Measurements from ENCODE around the gene IQCM.
"Not testable (repeated sequence)": the region's sequence is repeated elsewhere in the genome, so short reads cannot be mapped to it uniquely, and the experiment has no call there.

The IQCM gene

DNA sequence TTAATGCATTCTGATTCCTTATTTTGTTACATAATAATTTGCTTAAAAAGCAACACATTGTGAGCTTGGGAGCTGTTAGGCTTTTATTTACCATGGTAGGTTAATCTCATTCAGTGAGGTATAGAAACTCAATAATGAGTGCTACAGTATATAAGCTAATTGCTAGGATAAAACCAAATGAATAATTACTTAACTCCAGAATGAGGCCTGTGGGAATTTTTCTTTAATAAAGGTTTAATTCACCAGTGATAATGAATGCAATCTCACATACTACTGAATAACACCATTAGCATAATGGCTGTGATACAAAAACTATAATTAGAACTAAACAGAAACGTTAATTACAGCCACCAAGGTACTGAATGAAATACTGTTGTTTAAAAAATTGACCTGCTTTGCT is 326.3 kb downstream of the IQCM start:
- no peak for DNase-seq (ENCODE audit: extremely low read depth in 1 of 2, low read depth in 1 of 2)

DNA sequence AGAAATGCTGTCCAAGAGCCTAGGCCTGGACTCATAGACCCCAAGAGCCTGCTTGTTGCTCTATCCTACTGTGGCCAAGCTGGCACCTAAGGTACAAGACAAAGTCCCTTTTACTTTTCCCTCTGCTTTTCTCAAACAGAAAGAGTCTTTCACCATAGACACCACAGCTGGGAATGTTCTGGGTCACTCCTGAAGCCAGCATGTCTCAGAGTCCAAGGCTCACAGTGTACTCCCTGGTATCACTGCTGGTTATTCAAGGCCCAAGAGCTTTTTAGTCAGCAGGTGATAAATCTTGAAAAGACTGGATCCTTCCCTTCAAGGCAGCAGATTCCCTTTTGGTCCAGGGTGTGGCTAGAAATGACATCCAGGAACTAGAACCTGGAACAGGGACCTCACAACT is 328.8 kb downstream of the IQCM start:
- DNase-seq (ENCODE audit: extremely low read depth in 1 of 2, low read depth in 1 of 2), result no peak

DNA sequence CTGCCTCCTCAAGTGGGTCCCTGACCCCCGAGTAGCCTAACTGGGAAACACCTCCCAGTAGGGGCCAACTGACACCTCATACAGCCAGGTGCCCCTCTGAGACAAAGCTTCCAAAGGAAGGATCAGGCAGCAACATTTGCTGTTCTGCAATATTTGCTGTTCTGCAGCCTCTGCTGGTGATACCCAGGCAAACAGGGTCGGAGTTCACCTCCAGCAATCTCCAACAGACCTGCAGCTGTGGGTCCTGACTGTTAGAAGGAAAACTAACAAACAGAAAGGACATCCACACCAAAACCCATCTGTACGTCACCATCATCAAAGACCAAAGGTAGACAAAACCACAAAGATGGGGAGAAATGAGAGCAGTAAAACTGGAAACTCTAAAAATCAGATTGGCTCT is 347.0 kb downstream of the IQCM start:
- DNase-seq (ENCODE audit: extremely low read depth in 1 of 2, low read depth in 1 of 2), result not testable (repeated sequence)

DNA sequence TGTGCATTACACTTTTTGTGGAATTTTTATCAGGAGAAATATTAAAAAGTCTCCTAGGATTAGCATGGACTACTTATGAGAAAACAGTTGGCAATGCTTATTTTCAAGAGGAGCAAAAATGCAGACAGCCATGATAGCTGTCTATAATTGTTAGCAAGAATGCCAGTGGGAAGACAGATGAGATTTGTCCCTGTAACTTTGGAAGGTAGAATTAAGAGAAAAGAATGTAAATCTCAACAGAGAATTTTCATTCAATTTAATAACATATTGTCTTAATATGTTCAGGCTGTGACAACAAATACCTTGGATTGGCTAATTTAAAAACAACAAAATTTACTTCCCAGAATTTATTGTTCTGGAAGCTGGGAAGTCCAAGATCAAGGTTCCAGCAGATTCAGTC is 349.2 kb downstream of the IQCM start:
- no peak for DNase-seq (ENCODE audit: extremely low read depth in 1 of 2, low read depth in 1 of 2)

DNA sequence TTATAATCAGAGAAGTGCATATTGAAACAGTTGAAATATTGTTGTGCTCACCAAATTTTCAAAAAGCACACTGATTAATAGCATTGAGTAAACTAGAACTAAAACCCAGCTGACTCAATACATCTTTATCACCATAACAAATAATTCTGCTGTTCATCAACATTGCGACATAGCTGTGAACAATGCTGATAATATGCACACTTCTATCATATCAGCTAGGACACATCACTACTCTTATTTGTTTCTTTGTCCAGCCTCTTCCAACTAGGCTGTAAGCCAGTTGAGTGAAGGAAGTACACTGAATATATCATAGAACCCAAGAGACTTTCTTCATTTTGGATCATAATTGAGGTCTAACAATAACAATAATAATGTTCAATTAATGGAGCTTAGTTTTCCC is 349.7 kb downstream of the IQCM start:
- DNase-seq (ENCODE audit: extremely low read depth in 1 of 2, low read depth in 1 of 2), result no peak

DNA sequence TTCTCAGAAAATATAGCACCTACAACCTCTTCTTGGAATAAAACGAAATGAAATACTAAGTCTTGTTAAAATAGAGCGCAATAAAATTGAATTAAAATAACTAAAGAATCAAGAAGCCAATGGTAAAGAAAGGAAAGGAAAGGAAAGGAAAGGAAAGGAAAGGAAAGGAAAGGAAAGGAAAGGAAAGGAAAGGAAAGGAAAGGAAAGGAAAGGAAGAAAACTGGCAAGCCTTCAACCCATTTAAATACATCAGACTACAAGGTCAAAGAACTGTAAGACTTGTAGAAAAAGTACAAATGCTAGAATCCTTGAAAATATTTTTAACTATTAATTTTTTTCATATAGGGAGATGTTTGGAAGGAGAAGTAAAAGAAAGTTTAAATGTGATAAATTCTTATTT is 372.1 kb downstream of the IQCM start:
- DNase-seq (ENCODE audit: extremely low read depth in 1 of 2, low read depth in 1 of 2), result no peak

DNA sequence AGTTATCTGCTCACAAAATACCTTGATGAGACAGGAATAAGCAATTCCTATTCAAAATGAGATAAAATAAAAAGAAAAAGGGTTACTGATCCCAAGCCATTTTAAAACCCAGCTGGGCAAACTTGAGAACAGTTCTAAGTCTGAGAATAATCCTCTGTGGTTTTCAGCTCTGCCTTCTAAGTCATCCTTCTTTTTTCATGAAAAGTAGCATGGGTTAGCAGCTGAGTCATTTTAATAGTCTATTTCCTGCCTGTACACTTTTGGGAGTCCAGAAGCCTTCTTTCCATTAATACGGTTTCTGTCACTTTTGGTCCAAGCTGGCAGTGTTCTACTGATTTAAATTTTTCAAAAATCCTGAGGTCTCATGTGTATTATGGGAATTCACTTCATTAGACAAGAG is 374.3 kb downstream of the IQCM start:
- no peak for DNase-seq (ENCODE audit: extremely low read depth in 1 of 2, low read depth in 1 of 2)

DNA sequence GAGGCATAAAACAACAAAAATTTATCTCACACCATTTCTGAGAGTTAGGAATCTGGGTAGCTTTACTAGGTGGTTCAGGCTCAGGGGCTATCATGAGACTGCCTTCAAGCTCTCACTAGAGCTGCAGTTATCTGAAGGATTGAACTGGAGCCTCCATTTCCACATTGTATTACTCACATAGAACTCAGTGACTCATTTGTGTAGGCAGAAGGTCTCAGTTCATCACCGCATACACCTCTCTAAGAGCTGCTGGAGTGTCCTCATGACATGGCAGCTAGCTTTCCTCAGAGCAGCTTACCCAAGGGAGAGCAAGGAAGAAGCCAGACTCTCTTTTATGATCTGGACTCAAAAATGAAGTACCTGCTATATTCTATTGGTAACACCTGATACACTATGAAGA is 389.2 kb downstream of the IQCM start:
- DNase-seq (ENCODE audit: extremely low read depth in 1 of 2, low read depth in 1 of 2), result no peak

DNA sequence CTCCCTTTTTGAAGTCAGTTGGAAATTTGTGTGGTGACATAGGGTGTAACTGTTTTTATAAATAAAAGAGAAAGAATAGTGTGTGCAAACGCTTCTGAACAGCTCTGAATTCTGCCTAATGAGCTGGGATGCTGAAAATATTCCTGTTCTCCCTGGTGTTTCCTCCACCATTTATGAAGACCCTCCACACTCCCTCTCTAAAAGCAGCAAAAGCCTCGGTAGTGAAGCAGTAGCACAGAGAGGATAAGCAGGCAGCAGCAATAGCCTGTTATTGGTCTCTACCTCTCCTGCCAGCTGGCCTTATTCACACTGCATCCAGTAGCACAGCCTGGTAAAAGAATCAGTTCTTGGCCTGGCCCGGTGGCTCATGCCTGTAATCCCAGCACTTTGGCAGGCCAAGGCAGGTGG is 406.1 kb downstream of the IQCM start:
- no peak for DNase-seq (ENCODE audit: extremely low read depth in 1 of 2, low read depth in 1 of 2)

DNA sequence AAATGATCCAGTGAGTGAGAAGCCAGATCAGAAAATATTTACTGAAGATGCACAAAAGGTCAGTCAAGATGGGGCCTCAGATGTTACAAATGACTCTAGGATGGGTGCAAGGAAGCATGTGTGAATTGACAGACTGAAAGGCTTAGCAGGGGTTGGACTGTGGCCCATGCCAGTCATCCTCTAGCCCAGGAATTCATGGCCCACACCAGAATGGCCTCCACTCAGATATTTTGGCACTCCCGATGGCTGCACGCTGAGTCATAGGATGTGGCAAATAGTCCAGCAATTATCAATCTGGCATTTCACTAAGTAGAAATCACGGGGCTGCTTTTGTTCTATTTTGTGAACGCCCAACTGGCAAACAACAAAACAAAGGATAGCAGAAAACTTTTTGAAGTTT is 406.5 kb downstream of the IQCM start:
- no peak for DNase-seq (ENCODE audit: extremely low read depth in 1 of 2, low read depth in 1 of 2)

DNA sequence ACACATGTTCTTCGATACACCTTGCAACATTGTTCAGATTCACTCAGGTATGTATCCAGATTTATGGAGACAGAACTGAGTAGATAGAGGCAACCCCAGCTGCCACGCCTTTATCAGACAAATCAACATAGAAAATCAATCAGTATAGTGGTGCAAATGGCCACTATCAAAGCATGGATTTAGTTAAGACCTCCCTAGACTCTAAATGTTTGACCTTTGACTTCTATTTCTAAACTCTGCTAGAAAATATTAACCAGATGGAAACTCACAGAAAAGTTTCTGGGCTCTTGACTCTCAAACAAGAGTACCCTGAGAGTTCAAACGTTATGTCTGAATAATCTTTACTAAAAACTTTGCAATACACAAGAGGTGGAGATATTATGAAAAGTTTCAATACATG is 411.5 kb downstream of the IQCM start:
- DNase-seq (ENCODE audit: extremely low read depth in 1 of 2, low read depth in 1 of 2), result no peak

DNA sequence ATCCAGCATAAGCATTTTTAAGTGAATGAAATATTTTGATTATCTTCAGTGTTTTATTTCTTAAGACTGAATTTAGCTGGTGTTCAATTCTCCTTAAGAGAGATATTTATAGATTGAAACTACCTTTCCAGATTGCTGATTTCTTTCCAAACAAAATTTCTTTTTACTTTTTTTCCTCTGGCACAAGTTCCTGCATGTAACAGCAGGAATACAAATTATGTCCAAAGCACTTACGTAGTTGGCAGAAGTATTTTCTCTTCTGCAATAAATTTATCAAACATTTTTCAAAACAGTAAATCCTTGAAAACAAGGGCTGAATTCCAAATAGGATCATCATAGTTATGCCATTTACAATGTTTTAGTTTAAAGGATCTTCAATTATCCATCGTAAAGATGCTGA is 412.6 kb downstream of the IQCM start:
- DNase-seq (ENCODE audit: extremely low read depth in 1 of 2, low read depth in 1 of 2), result no peak

DNA sequence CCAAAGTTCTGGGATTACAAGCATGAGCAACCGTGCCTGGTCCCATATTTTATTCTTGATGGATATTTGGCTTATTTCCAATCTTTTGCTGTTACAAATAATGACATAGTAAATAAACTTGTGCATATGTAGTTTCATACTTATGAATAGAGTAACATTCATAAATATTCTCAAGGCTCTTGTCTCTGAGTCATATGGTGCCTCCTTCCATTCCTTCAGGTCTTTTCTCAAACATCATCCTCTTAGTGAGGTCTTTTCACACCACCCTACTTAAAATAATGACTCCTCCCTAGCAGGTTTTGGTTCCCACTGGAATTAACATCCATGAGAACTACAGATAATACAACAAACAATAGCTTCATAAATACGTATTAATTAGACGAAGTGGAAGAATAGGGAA is 416.6 kb downstream of the IQCM start:
- DNase-seq (ENCODE audit: extremely low read depth in 1 of 2, low read depth in 1 of 2), result no peak

DNA sequence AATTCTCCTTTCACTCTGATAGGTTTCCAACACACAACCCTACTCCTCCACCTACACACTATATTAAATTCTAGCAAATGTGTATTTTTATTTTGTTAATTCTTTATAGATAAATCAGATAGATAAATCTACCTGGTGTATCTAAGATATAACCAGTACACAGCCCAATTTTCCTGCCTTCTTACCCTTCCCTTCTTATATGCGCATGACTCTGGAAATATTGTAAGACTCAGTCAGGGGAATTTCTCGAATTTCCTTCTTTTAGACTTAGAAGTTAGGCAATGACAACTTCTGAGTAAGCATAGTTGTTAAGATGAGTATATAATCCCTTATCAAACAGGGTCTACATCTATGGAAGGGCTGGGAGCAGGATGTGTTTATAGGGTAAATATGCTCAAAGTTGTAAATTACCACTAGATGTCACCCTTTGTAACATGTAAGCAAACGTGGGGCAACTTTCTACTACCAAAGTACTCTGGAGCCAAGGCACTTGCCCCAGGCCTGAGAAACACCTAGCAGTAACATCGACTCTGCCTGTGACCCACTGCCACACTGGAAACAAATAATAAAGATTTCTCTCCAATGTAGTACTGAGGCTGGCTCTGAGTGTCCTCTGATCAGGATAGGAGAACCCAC is 444.7 kb downstream of the IQCM start:
- no peak for DNase-seq (ENCODE audit: extremely low read depth in 1 of 2, low read depth in 1 of 2)

DNA sequence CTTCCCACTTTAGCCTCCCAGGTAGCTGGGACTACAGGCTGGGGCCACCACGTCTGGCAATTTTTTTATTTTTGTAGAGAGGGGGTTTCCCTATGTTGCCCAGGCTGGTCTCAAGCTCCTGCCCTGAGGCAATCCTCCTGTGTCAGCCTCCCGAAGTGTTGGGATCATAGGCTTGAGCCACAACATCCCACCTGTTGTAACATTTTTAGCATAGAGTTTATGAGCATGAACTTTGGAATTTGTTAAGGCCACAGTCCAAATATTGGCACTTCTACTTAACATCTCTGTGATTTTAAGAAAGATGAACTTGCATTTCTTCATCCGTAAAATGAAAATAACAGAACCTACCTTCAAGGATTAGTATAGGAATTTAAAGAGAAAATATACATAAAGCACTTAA is 445.6 kb downstream of the IQCM start:
- no peak for DNase-seq (ENCODE audit: extremely low read depth in 1 of 2, low read depth in 1 of 2)

DNA sequence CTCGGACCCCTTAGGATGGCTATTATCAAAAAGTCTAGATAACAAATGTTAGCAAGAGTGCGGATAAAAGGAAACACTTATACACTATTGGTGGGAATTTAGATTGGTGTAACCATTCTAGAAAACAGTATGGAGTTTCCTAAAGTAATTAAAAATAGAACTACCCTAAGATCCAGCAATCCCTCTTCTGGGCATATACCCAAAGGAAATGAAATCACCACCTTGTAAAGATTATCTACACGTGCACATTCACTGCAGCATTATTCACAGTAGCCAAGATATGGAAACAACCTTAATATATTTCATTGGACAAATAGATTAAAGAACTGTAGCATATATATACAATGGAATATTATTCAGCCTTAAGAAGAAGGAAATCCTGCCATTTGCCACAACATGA is 462.4 kb downstream of the IQCM start:
- no peak for DNase-seq (ENCODE audit: extremely low read depth in 1 of 2, low read depth in 1 of 2)

DNA sequence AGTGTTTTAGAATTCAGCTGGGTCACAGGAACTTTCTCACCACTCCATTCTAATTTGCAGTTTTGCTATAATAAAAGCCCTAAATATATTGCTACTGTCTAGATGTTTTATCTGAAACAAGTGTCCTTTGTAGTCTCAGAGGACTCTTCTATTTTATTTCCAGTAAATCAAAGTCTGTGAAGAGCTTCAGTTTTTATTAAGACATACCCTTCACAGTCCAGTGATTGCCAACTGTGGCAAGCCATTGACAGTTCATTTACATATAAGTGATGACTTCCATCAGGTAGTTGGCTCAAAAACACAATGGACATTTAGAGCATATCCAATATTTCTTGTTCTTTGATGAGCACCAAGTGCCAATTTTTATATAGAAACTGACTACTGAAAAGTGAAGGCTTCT is 466.1 kb downstream of the IQCM start:
- DNase-seq (ENCODE audit: extremely low read depth in 1 of 2, low read depth in 1 of 2), result no peak

DNA sequence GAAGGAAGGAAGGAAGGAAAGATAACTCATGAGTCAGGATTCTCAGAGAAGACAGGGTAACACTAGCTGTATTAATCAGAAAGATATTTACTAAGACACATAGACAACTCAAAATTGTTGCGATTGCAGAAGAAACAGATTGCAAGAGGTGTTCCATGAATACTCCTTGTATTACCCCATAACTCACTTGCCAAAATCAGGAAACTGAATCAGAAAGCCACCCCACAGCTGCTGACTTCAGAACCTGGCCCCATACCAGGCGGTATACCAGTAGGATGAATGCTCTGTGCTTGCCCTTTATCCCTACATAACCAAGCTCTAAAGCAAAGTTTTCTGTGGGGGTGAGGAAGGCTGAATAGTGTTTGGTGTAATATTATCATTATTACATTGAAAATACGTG is 468.5 kb downstream of the IQCM start:
- no peak for DNase-seq (ENCODE audit: extremely low read depth in 1 of 2, low read depth in 1 of 2)

DNA sequence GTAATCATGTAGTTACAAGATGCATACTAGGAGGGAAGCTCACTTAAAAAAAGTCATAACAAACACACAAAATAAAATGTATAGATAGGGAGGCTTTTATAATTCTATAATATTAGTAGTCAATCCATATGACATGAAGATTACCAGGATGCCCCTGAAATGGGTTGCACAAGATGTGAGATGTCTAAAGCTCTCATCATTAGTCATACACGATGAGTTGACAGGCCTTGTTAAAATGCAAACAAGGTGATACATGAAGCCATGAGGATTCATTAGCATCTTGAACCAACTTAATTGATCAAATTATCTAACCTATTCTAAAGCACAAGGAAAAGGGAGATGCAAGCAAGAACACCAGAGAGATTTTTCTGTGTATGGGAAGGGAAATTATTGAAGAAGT is 470.2 kb downstream of the IQCM start:
- DNase-seq (ENCODE audit: extremely low read depth in 1 of 2, low read depth in 1 of 2), result no peak

DNA sequence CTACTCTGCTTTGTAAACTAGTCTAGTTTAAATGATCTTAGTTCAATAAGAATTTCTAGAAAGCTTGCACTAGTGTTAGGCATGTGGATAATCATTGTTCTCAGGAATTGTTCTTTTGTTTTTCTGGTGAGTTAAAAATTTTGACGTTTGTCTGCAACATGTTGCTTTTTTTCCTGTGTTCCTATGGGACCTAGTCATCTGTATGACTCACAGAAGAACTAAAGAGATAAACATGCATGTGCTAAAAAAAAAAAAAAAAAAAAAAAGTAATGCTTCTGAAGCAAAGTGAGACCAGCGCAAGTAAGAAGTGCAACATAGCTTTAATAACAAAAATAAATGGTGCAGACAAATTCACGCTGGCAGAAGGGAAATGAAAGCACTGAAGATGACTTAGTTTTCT is 471.2 kb downstream of the IQCM start:
- no peak for DNase-seq (ENCODE audit: extremely low read depth in 1 of 2, low read depth in 1 of 2)

DNA sequence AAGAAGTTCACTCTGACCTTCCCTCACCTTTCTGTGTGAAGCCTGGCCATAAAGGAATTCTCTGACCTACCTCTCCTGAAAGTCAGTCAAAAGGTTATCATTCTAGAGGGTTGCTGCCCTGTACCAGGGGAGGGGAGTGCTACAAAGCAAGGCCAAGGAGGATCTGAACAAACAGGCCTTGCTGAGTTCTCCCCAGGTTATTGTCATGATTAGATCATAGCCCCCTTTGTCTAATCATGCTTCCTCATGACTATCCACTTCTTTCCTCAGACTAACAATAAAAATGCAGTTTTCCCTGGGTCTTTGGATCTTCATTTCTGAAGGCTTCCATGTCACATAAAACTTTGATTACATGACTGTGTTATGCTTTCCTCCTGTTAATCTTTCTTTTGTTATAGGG is 472.0 kb downstream of the IQCM start:
- no peak for DNase-seq (ENCODE audit: extremely low read depth in 1 of 2, low read depth in 1 of 2)

DNA sequence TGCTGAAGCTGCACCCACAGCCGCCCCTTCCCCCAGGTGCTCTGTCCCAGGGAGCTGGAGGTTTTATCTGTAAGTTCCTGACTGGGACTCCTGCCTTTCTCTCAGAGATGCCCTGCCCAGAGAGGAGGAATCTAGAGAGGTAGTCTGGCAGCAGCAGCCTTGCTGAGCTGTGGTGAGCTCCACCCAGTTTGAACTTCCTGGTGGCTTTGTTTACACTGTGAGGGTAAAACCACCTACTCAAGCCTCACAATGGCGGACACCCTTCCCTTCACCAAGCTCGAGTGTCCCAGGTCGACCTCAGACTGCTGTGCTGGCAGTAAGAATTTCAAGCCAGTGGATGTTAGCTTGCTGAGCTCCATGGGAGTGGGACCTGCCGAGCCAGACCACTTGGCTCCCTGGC is 474.5 kb downstream of the IQCM start:
- not testable (repeated sequence) for DNase-seq (ENCODE audit: extremely low read depth in 1 of 2, low read depth in 1 of 2)

DNA sequence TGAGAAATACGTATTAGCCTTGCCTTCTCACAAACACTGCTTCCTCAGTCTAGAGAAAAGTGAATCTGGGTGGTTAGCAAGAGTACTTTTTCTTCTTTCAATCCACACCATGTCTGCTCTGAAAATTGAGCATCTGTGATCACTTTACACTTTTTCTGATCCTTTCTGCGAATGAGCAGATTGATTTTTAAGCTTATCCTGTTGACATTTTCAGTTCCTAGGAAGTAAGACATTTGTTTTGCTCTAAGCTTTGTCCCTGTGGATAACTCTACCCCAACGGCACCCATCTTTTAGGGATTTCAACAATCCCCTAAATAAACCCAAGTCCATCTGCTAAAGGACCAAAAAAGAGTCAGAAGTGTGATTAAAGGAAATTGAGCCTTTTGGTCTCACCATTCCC is 487.5 kb downstream of the IQCM start:
- no peak for DNase-seq (ENCODE audit: extremely low read depth in 1 of 2, low read depth in 1 of 2)

DNA sequence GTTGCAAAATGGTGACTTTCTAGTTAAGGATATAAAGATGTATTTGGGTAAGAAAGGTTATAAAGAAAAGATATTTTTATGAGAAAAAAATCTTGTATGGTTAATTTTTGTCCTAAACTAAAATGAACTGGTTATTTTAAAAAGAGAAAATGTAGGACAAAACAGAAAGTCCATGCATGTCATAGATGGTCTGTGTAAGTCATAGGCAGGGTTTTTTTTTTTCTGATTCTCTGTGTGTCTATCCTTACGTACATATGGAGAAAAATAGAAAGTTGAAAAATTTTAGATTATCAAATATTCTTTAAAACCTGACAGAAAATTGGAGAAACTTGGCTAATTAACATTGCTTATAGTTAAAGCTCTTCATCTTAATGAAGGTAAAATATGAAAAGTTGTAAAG is 493.4 kb downstream of the IQCM start:
- no peak for DNase-seq (ENCODE audit: extremely low read depth in 1 of 2, low read depth in 1 of 2)
